NOMO-1 treated with dmso at 0.1 percent for 144 hours (cell line): ENCODE measurements around the gene TRPV5.

ENCODE experiments used
- DNase-seq: peaks from one replicate; lab custom pipeline; 2025; ENCODE audit not compliant: unreplicated experiment; lab: John Stamatoyannopoulos, UW

The TRPV5 gene

GRCh38 chr7:142910031-142910433 lies 23.5 kb downstream of the TRPV5 start:
- DNase-seq: no peak

- no peak for DNase-seq
These were observed 24.3 kb downstream of the TRPV5 start for GRCh38 chr7:142908921-142909890.

- DNase-seq: no peak
These were observed 25.3 kb downstream of the TRPV5 start for GRCh38 chr7:142908290-142908689.

GRCh38 chr7:142906643-142907042 lies 26.9 kb downstream of the TRPV5 start:
- no peak for DNase-seq

GRCh38 chr7:142905759-142906158 lies 27.8 kb downstream of the TRPV5 start:
- DNase-seq: no peak

- no peak for DNase-seq
These were observed 29.4 kb downstream of the TRPV5 start for GRCh38 chr7:142904128-142904527.

GRCh38 chr7:142901426-142902259 lies 31.9 kb downstream of the TRPV5 start:
- DNase-seq: no peak

- no peak for DNase-seq
These were observed 33.9 kb downstream of the TRPV5 start for GRCh38 chr7:142899661-142900060.

GRCh38 chr7:142898377-142899170 lies 35.0 kb downstream of the TRPV5 start:
- no peak for DNase-seq

GRCh38 chr7:142897691-142898090 lies 35.9 kb downstream of the TRPV5 start:
- no peak for DNase-seq

GRCh38 chr7:142896741-142897379 lies 36.7 kb downstream of the TRPV5 start:
- DNase-seq: no peak

- no peak for DNase-seq
These were observed 37.4 kb downstream of the TRPV5 start for GRCh38 chr7:142896151-142896550.

GRCh38 chr7:142894985-142895593 lies 38.5 kb downstream of the TRPV5 start:
- DNase-seq: no peak

GRCh38 chr7:142894112-142894984 lies 39.2 kb downstream of the TRPV5 start:
- DNase-seq: no peak

- no peak for DNase-seq
These were observed 40.6 kb downstream of the TRPV5 start for GRCh38 chr7:142892951-142893350.

GRCh38 chr7:142891490-142892082 lies 42.0 kb downstream of the TRPV5 start:
- no peak for DNase-seq

- no peak for DNase-seq
These were observed 42.6 kb downstream of the TRPV5 start for GRCh38 chr7:142890874-142891485.

GRCh38 chr7:142889816-142890215 lies 43.7 kb downstream of the TRPV5 start:
- DNase-seq: no peak
